Immature natural killer cell (primary cell): ENCODE data around the gene ZNF304. TPM values are rescaled to one million over a fixed set of nuclear protein-coding genes. Genes with fewer than 3 reads are reported as not detected.
A peak's percentile ranks its signal among the peaks of the same experiment; 100 is the strongest.

Experiments
- DNase-seq, 3 donors: peaks; one replicate each; pipeline ENCODE4 v3.0.0; 2022; ENCODE audit warnings: mixed read lengths in 1 of 3
- H3K27ac Mint-ChIP-seq, 6 donors: one replicate each; pipeline ENCODE4 v1.8.0; 2020; ENCODE audit warnings: mixed read lengths in 6 of 6, mild to moderate bottlenecking in 5 of 6, inconsistent platforms in 4 of 6, moderate library complexity in 3 of 6
- H3K27me3 Mint-ChIP-seq, 3 donors: one replicate each; pipeline ENCODE4 v1.8.0; 2020 to 2021; ENCODE audit warnings: low read depth in 3 of 3, mild to moderate bottlenecking in 3 of 3, mixed read lengths in 3 of 3, moderate library complexity in 3 of 3, inconsistent platforms in 1 of 3
- H3K36me3 Mint-ChIP-seq, 3 donors: one replicate each; pipeline ENCODE4 v1.8.0; 2020; ENCODE audit warnings: mixed read lengths in 3 of 3, inconsistent platforms in 2 of 3, mild to moderate bottlenecking in 2 of 3
- H3K4me1 Mint-ChIP-seq, 2 donors: one replicate each; pipeline ENCODE4 v1.8.0; 2020; ENCODE audit warnings: inconsistent platforms in 2 of 2, mild to moderate bottlenecking in 2 of 2, mixed read lengths in 2 of 2, moderate library complexity in 1 of 2
- H3K4me3 Mint-ChIP-seq, 5 donors: one replicate each; pipeline ENCODE4 v1.8.0; 2020; ENCODE audit warnings: mild to moderate bottlenecking in 5 of 5, mixed read lengths in 5 of 5, inconsistent platforms in 3 of 5, moderate library complexity in 3 of 5
- H3K9me3 Mint-ChIP-seq, 6 donors: one replicate each; pipeline ENCODE4 v1.8.0; 2020; ENCODE audit warnings: mild to moderate bottlenecking in 6 of 6, mixed read lengths in 6 of 6, inconsistent platforms in 4 of 6, moderate library complexity in 3 of 6
- polyA plus RNA-seq, 3 donors: library from polyadenylated mRNA; unstranded; fragments of 300-500 nt; fragmentation: Illumina TruSeq; gene quantifications; one replicate each; pipeline ENCODE4 v1.2.3, GENCODE V29; 2021

The ZNF304 gene
- polyA plus RNA-seq, 3 donors from 2014 or later: 1.2 to 3.7 (median 2.0) TPM

DNA sequence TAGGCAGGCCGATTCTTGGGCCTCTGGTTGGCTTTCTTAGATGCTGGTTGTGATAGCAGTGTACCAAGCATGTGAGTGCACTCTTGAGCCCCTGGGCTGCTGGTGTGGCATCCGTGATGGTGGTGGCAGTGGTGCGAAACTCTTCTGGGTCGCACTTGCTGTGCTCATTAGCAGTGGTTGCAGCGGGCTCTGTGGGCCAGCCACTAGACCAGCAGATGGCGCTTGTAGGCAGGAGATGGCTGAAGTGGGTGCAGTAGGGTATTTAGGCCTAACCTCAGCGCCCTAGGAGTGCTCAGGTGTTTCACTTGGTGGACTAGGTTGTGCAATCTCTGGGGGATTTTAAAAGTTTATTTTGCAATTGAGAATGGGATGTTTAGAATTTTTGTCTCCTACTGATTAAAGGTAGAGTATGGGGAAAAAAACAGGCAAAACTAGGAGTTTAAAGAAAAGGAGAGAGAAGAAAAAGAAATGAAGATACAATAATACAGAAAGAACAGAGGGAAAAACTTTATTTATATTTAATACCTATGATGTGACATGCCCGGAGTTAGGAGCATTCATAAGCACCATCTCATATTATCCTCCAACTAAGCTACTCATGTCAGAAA is 55.5 kb downstream of the ZNF304 start:
- Mint-ChIP-seq H3K4me3 (no peak overlapping the region), H3K9me3 (no peaks in the 10 kb centered on the region), H3K4me1 (peaks cover 16 to 19% of the 10 kb centered on the region in 2 donors), H3K27ac (peak overlapping the region in 3 of 6 donors; percentile 13 to 60 (median 28)), H3K27me3 (peaks cover 0 to 5% (median 3%) of the 10 kb centered on the region in 3 donors), H3K36me3 (peaks cover 0 to 7% (median 3%) of the 10 kb centered on the region in 3 donors)
- peak; percentile 50 to 63 (median 55) for DNase-seq

Other genes with a start within 250 kb of the ZNF304 start
- gene USP29, start 231.3 kb upstream of the ZNF304 start, polyA plus RNA-seq: not detected
- not detected for gene ZIM3, start 206.1 kb upstream of the ZNF304 start, polyA plus RNA-seq
- not detected for gene DUXA, start 183.8 kb upstream of the ZNF304 start, polyA plus RNA-seq
- gene ZNF264, start 159.8 kb upstream of the ZNF304 start, polyA plus RNA-seq: 10 to 100 TPM; 13.3 to 17.3 (median 14.8) TPM
- gene AURKC, start 120.2 kb upstream of the ZNF304 start, polyA plus RNA-seq: 1 to 10 TPM in 2 of 3 donors, not detected in 1; 1.8 to 2.5 TPM
- 1 to 10 TPM; 1.9 to 3.0 (median 2.9) TPM for gene ZNF805, start 110.6 kb upstream of the ZNF304 start, polyA plus RNA-seq
- gene ZNF460, start 70.8 kb upstream of the ZNF304 start, polyA plus RNA-seq: 1 to 10 TPM; 1.1 to 7.0 (median 4.3) TPM
- 1 to 10 TPM; 2.1 to 4.6 (median 2.5) TPM for gene ZNF543, start 30.8 kb upstream of the ZNF304 start, polyA plus RNA-seq
- gene TRAPPC2B, start 12.3 kb downstream of the ZNF304 start, polyA plus RNA-seq: 10 to 100 TPM; 22.4 to 33.6 (median 30.9) TPM
- 1 to 10 TPM in 1 of 3 donors, under 1 TPM in 2; 0.54 to 2.1 (median 0.61) TPM for gene ZNF547, start 12.3 kb downstream of the ZNF304 start, polyA plus RNA-seq
- 10 to 100 TPM; 13.4 to 16.1 (median 15.9) TPM for gene ZNF548, start 38.6 kb downstream of the ZNF304 start, polyA plus RNA-seq
- gene ZNF17, start 59.9 kb downstream of the ZNF304 start, polyA plus RNA-seq: 1 to 10 TPM; 4.2 to 5.4 (median 4.3) TPM
- 10 to 100 TPM in 2 of 3 donors, 1 to 10 TPM in 1; 4.1 to 41.0 (median 27.0) TPM for gene ZNF749, start 84.1 kb downstream of the ZNF304 start, polyA plus RNA-seq
- gene VN1R1, start 105.9 kb downstream of the ZNF304 start, polyA plus RNA-seq: not detected
- gene ZNF772, start 126.3 kb downstream of the ZNF304 start, polyA plus RNA-seq: 1 to 10 TPM in 2 of 3 donors, not detected in 1; 2.2 to 2.3 TPM
- gene ZNF419, start 136.5 kb downstream of the ZNF304 start, polyA plus RNA-seq: 1 to 10 TPM; 1.4 to 5.8 (median 2.1) TPM
- 10 to 100 TPM in 1 of 3 donors, 1 to 10 TPM in 2; 3.1 to 14.1 (median 3.3) TPM for gene ZNF773, start 148.7 kb downstream of the ZNF304 start, polyA plus RNA-seq
- gene ZNF549, start 176.1 kb downstream of the ZNF304 start, polyA plus RNA-seq: 1 to 10 TPM; 3.1 to 7.1 (median 6.9) TPM
- gene ZNF550, start 208.6 kb downstream of the ZNF304 start, polyA plus RNA-seq: 1 to 10 TPM; 1.5 to 7.9 (median 5.3) TPM
- 1 to 10 TPM; 3.2 to 6.2 (median 4.1) TPM for gene ZNF416, start 227.6 kb downstream of the ZNF304 start, polyA plus RNA-seq
- gene ZIK1, start 232.9 kb downstream of the ZNF304 start, polyA plus RNA-seq: 1 to 10 TPM; 4.0 to 8.9 (median 5.5) TPM
- 1 to 10 TPM; 2.9 to 8.0 (median 5.2) TPM for gene ZNF530, start 248.6 kb downstream of the ZNF304 start, polyA plus RNA-seq